ENCODE results near the gene TOX3.

Gene TOX3

DNA sequence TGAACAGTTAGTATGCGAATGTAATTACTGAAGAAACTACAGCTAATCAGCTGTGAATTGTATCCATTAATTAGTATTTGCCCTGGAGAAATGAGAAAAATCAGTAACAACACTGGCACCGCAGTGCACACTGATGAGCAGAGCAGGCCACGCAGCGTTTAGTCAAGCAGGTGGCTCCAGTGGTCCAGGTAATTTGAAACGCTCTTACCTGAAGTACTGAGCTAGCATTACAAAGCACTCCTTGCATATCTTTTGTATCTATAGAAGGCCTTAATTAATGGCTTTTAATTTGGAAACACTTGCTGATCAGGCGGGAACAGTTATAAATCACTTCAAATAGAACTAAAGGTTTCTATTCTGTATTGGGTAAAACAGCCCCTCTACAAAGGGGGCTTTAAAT is 76.4 kb downstream of the TOX3 start:
- no peak overlapping the region for H3K23ac ChIP-seq (ENCODE audit: low read length)
- no peak overlapping the region for H4K12ac ChIP-seq (ENCODE audit: low read depth, low read length)
- H3K36me3 ChIP-seq (ENCODE audit: control insufficient read depth in 1 of 2, insufficient read depth in 2 of 2, low read length in 2 of 2) = no peaks in the 10 kb centered on the region
- no peak overlapping the region for H2BK120ac ChIP-seq (ENCODE audit: insufficient read depth, low read length, poor library complexity)
- H4K8ac ChIP-seq (ENCODE audit: low read depth, low read length) = no peak overlapping the region
- no peak overlapping the region for H3K9ac ChIP-seq (ENCODE audit: low read length)
- H3K14ac ChIP-seq (ENCODE audit: low read length) = no peak overlapping the region
- no peak overlapping the region for H3K4me2 ChIP-seq (ENCODE audit: low read length)
- no peak for DNase-seq
- H2AK5ac ChIP-seq (ENCODE audit: low read length) = no peak overlapping the region
- no peak overlapping the region for H4K91ac ChIP-seq (ENCODE audit: low read depth, low read length)
- no peaks in the 10 kb centered on the region for H3K27me3 ChIP-seq (ENCODE audit: insufficient read depth, low read length)
- no peaks in the 10 kb centered on the region for H3K79me2 ChIP-seq (ENCODE audit: control insufficient read depth, insufficient read depth, low read length, poor library complexity)
- H2AFZ ChIP-seq (ENCODE audit: insufficient read depth, low read length, poor library complexity) = no peak overlapping the region
- WGBS (ENCODE audit: extremely low coverage, insufficient coverage, insufficient read length) = no CpG with 5 or more reads among the region's 6 CpGs
- H3K4me1 ChIP-seq (ENCODE audit: control insufficient read depth in 1 of 2, insufficient read depth in 2 of 2, low read length in 2 of 2) = no peaks in the 10 kb centered on the region
- no peak overlapping the region for H2BK12ac ChIP-seq (ENCODE audit: low read length)
- no peaks in the 10 kb centered on the region for H3K79me1 ChIP-seq (ENCODE audit: low read length)
- H3K4ac ChIP-seq (ENCODE audit: low read depth, low read length) = no peak overlapping the region
- H3K27ac ChIP-seq (ENCODE audit: low read depth, low read length) = no peak overlapping the region
- H3K9me3 ChIP-seq (ENCODE audit: insufficient read depth, low read depth, low read length) = no peaks in the 10 kb centered on the region
- H3K18ac ChIP-seq (ENCODE audit: low read length) = no peak overlapping the region
- H3K4me3 ChIP-seq (ENCODE audit: low read depth, low read length) = no peak overlapping the region
- H2BK5ac ChIP-seq (ENCODE audit: low read depth, low read length, poor library complexity) = no peak overlapping the region

DNA sequence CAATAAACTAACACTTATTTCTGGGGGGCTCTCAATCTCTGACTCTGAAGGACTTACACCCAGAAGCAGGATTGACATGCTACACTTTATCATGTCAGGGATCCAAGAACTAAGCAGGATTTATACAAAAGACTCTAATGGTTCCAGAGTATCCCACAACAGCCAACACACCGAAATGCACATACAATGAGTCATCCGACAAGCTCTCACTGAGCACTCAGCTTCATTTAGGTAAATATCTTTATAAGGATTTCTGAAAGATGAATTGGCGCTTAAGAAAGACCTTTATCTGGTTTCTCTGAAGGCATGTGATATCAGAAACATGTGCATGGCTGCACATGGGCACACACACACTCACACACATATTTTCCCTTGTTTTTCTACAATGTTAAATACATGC is 77.2 kb downstream of the TOX3 start:
- no CpG with 5 or more reads among the region's 3 CpGs for WGBS (ENCODE audit: extremely low coverage, insufficient coverage, insufficient read length)
- H2AFZ ChIP-seq (ENCODE audit: insufficient read depth, low read length, poor library complexity) = no peak overlapping the region
- no peaks in the 10 kb centered on the region for H3K9me3 ChIP-seq (ENCODE audit: insufficient read depth, low read depth, low read length)

DNA sequence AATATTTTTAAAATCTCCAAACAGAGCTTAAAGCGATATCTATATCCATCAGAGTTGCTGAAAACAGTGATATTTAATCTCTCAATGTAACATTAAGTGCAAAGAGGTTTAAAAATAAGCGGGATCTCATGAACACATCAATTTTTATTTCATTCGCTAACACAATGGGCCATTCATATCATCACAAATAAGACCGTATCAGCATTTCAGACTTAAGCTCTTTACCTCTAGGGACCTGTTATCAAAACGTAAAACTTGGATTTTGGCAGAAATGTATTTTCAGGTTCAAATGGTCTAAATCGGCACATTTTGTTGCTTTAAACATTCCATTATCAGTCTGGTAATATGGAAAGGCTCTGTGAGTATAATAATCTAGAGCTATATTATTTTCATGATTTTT is 77.9 kb downstream of the TOX3 start:
- Histone ChIP-seq H3K4ac (ENCODE audit: low read depth, low read length) (no peak overlapping the region), H2BK12ac (ENCODE audit: low read length) (no peak overlapping the region), H3K4me2 (ENCODE audit: low read length) (no peak overlapping the region), H3K79me1 (ENCODE audit: low read length) (no peaks in the 10 kb centered on the region), H4K12ac (ENCODE audit: low read depth, low read length) (no peak overlapping the region), H2AK5ac (ENCODE audit: low read length) (no peak overlapping the region), H3K36me3 (ENCODE audit: control insufficient read depth in 1 of 2, insufficient read depth in 2 of 2, low read length in 2 of 2) (no peaks in the 10 kb centered on the region), H2BK120ac (ENCODE audit: insufficient read depth, low read length, poor library complexity) (no peak overlapping the region), H3K14ac (ENCODE audit: low read length) (no peak overlapping the region), H3K9me3 (ENCODE audit: insufficient read depth, low read depth, low read length) (no peaks in the 10 kb centered on the region), H2BK5ac (ENCODE audit: low read depth, low read length, poor library complexity) (no peak overlapping the region), H3K79me2 (ENCODE audit: control insufficient read depth, insufficient read depth, low read length, poor library complexity) (no peaks in the 10 kb centered on the region), H3K23ac (ENCODE audit: low read length) (no peak overlapping the region), H2AFZ (ENCODE audit: insufficient read depth, low read length, poor library complexity) (no peak overlapping the region), H3K18ac (ENCODE audit: low read length) (no peak overlapping the region), H3K9ac (ENCODE audit: low read length) (no peak overlapping the region), H4K8ac (ENCODE audit: low read depth, low read length) (no peak overlapping the region), H3K4me3 (ENCODE audit: low read depth, low read length) (no peak overlapping the region), H3K4me1 (ENCODE audit: control insufficient read depth in 1 of 2, insufficient read depth in 2 of 2, low read length in 2 of 2) (no peaks in the 10 kb centered on the region), H3K27ac (ENCODE audit: low read depth, low read length) (no peak overlapping the region), H3K27me3 (ENCODE audit: insufficient read depth, low read length) (no peaks in the 10 kb centered on the region), H4K91ac (ENCODE audit: low read depth, low read length) (no peak overlapping the region)
- no CpG with 5 or more reads among the region's 6 CpGs for WGBS (ENCODE audit: extremely low coverage, insufficient coverage, insufficient read length)
- no peak for DNase-seq

More for the DNA sequence above, 77.2 kb downstream of the TOX3 start:
- no peak overlapping the region for H3K4me2 ChIP-seq (ENCODE audit: low read length)
- H3K9ac ChIP-seq (ENCODE audit: low read length) = no peak overlapping the region
- no peak overlapping the region for H4K12ac ChIP-seq (ENCODE audit: low read depth, low read length)
- H3K4ac ChIP-seq (ENCODE audit: low read depth, low read length) = no peak overlapping the region
- H3K27ac ChIP-seq (ENCODE audit: low read depth, low read length) = no peak overlapping the region
- no peak overlapping the region for H3K4me3 ChIP-seq (ENCODE audit: low read depth, low read length)
- no peak overlapping the region for H3K18ac ChIP-seq (ENCODE audit: low read length)
- no peaks in the 10 kb centered on the region for H3K27me3 ChIP-seq (ENCODE audit: insufficient read depth, low read length)
- no peaks in the 10 kb centered on the region for H3K36me3 ChIP-seq (ENCODE audit: control insufficient read depth in 1 of 2, insufficient read depth in 2 of 2, low read length in 2 of 2)
- H3K79me1 ChIP-seq (ENCODE audit: low read length) = no peaks in the 10 kb centered on the region
- no peak overlapping the region for H2BK120ac ChIP-seq (ENCODE audit: insufficient read depth, low read length, poor library complexity)
- H3K79me2 ChIP-seq (ENCODE audit: control insufficient read depth, insufficient read depth, low read length, poor library complexity) = no peaks in the 10 kb centered on the region
- H4K91ac ChIP-seq (ENCODE audit: low read depth, low read length) = no peak overlapping the region
- H3K14ac ChIP-seq (ENCODE audit: low read length) = no peak overlapping the region
- no peak overlapping the region for H2BK5ac ChIP-seq (ENCODE audit: low read depth, low read length, poor library complexity)
- H2AK5ac ChIP-seq (ENCODE audit: low read length) = no peak overlapping the region
- H4K8ac ChIP-seq (ENCODE audit: low read depth, low read length) = no peak overlapping the region
- no peak overlapping the region for H2BK12ac ChIP-seq (ENCODE audit: low read length)
- no peak overlapping the region for H3K23ac ChIP-seq (ENCODE audit: low read length)
- H3K4me1 ChIP-seq (ENCODE audit: control insufficient read depth in 1 of 2, insufficient read depth in 2 of 2, low read length in 2 of 2) = no peaks in the 10 kb centered on the region
- peak in 1 of 2 donors; percentile 13 for DNase-seq

DNA sequence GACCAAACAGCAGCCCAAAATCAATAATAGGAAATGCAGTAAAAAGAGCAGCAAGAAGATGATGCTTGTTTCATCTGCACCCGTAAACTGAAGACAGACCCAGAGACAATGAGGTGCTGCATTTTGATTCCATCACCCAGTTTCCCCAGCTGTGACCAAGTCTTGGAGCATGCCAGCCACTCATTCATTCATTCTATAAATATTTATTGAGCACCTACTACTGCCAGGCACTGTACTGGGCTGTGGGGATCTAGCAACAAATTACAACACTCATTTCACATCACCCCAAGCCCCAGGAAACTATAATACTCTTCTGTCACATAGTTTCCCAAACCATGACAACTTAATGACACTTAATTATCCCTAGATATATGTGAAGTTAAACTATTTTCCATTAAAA is 79.2 kb downstream of the TOX3 start:
- Histone ChIP-seq H4K12ac (ENCODE audit: low read depth, low read length) (no peak overlapping the region), H3K27me3 (ENCODE audit: insufficient read depth, low read length) (no peaks in the 10 kb centered on the region), H3K4me2 (ENCODE audit: low read length) (no peak overlapping the region), H3K79me2 (ENCODE audit: control insufficient read depth, insufficient read depth, low read length, poor library complexity) (no peaks in the 10 kb centered on the region), H2BK120ac (ENCODE audit: insufficient read depth, low read length, poor library complexity) (no peak overlapping the region), H4K8ac (ENCODE audit: low read depth, low read length) (no peak overlapping the region), H3K9me3 (ENCODE audit: insufficient read depth, low read depth, low read length) (no peaks in the 10 kb centered on the region), H2AK5ac (ENCODE audit: low read length) (no peak overlapping the region), H3K14ac (ENCODE audit: low read length) (no peak overlapping the region), H3K9ac (ENCODE audit: low read length) (no peak overlapping the region), H3K79me1 (ENCODE audit: low read length) (no peaks in the 10 kb centered on the region), H2BK12ac (ENCODE audit: low read length) (no peak overlapping the region), H3K23ac (ENCODE audit: low read length) (no peak overlapping the region), H3K4me3 (ENCODE audit: low read depth, low read length) (no peak overlapping the region), H3K4me1 (ENCODE audit: control insufficient read depth in 1 of 2, insufficient read depth in 2 of 2, low read length in 2 of 2) (no peaks in the 10 kb centered on the region), H3K4ac (ENCODE audit: low read depth, low read length) (no peak overlapping the region), H3K36me3 (ENCODE audit: control insufficient read depth in 1 of 2, insufficient read depth in 2 of 2, low read length in 2 of 2) (no peaks in the 10 kb centered on the region), H3K18ac (ENCODE audit: low read length) (no peak overlapping the region), H4K91ac (ENCODE audit: low read depth, low read length) (no peak overlapping the region), H2AFZ (ENCODE audit: insufficient read depth, low read length, poor library complexity) (no peak overlapping the region), H2BK5ac (ENCODE audit: low read depth, low read length, poor library complexity) (no peak overlapping the region), H3K27ac (ENCODE audit: low read depth, low read length) (no peak overlapping the region)
- no peak for DNase-seq
- WGBS (ENCODE audit: extremely low coverage, insufficient coverage, insufficient read length) = no CpG with 5 or more reads among the region's 1 CpG
